Measurements from ENCODE around the gene MRGPRE.

Gene MRGPRE

DNA sequence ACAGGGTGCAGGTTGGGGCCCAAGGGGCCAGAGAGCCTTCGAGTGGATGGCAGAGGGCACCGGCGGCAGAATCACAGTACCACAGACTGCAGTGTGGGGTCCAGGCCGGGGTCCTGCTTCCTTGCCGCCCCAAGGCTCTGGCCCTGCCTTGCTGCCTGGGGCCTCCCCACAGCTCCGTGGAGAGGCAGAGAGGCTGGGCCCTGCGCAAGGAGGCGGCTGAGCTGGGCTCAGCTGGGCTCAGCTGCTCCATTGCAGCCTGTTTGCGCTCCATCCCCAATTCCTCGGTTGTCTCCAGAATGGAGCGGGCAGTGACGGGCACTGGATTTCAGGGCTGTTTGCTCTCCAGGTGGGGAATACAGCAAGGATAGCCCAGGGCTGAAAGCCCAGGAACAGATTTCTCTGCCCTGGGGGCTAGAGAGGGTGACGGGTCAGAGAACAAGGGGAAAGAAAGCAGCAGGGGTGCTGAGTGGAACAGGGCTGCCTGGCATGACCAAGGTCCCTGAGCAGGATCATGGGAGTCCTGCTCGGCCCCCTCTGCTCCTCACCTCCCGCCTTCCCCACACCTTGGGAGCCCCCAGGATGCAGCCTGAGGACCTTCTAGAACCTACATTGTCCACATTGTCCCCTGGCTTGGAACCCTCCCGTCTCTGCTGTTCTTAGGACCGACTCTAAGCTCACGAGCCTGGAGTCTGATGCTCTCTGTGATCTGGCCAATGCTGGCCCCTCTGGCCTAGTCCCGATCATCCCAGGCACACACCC lies 32.5 kb downstream of the MRGPRE start:
- no peak for DNase-seq (ENCODE audit: low read depth)
- H3K4me3 ChIP-seq (ENCODE audit: low read depth, low read length) = no peak overlapping the region
- TF ChIP-seq CTCF (IDR thresholded peaks at IDR 0.05; ENCODE audit: low read depth, low read length, missing control alignments) = no peak
- in situ Hi-C loops (cut with HindIII; ENCODE audit: low sequenced_read_pairs) = no loop called here

DNA sequence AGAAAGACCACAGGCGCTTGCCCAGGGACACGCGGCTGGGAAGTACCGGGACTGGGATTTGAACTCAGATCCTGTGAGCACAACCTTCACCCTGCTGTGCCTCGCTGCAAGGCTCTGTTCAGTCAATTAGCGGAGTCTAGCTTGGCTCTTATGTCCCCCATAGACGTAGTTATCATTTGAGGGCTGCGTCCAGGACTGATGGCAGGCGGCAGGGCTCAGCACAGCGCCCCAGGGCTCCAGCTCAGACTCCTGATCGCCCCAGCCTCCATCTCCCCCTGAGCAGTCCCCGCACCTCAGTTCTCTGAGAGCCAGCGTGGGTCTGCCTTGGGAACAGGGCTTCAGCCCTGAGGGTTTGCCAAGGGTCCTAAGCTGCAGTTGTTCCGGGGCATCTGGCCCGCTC lies 33.4 kb downstream of the MRGPRE start:
- in situ Hi-C loops (cut with HindIII; ENCODE audit: low sequenced_read_pairs) = no loop called here
- H3K4me3 ChIP-seq (ENCODE audit: low read depth, low read length) = no peak overlapping the region
- TF ChIP-seq CTCF (IDR thresholded peaks at IDR 0.05; ENCODE audit: low read depth, low read length, missing control alignments) = no peak
- no peak for DNase-seq (ENCODE audit: low read depth)

DNA sequence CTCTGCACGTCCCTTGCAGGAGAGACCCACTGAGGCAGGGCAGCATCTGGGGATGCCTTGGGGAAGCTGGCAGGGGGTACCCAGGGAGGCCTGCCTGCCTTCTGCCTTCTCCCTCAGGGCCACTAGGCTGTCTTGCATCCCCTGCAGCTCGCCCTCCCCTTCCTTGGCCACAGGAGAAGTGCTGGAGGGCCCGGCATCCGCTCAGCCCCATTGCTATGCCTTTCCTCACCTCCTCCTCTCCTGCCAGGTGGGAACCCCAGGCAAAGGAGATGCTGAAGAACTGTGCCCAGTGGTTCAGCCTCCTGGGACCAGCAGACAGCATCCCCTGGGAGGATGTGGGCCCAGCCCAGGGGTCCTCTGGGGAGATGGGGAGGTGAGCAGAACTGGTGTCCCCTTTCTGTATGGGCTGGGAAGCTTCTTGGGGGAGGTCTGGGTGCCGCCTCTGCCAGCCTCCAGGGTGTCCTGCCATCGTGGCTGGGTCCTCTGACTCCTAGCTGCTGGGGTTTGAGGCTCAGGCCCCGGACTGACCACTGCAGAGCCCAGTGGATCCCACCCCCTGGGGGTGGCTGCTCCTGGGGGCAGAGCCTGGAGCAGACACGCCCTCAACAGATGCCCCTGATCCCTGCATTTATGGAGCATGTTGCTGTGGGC lies 34.2 kb downstream of the MRGPRE start:
- in situ Hi-C loops (cut with HindIII; ENCODE audit: low sequenced_read_pairs) = no loop called here
- no peak overlapping the region for H3K4me3 ChIP-seq (ENCODE audit: low read depth, low read length)
- no peak for DNase-seq (ENCODE audit: low read depth)
- TF ChIP-seq CTCF (IDR thresholded peaks at IDR 0.05; ENCODE audit: low read depth, low read length, missing control alignments) = no peak

- no peak for TF ChIP-seq CTCF (IDR thresholded peaks at IDR 0.05; ENCODE audit: low read depth, low read length, missing control alignments)
- H3K4me3 ChIP-seq (ENCODE audit: low read depth, low read length) = no peak overlapping the region
- in situ Hi-C loops (cut with HindIII; ENCODE audit: low sequenced_read_pairs) = no loop called here
- no peak for DNase-seq (ENCODE audit: low read depth)
Measured at GRCh38 chr11:3197044-3197695, 35.0 kb downstream of the MRGPRE start.

GRCh38 chr11:3196161-3197043 lies 35.8 kb downstream of the MRGPRE start:
- H3K4me3 ChIP-seq (ENCODE audit: low read depth, low read length) = no peak overlapping the region
- DNase-seq (ENCODE audit: low read depth) = no peak
- no peak for TF ChIP-seq CTCF (IDR thresholded peaks at IDR 0.05; ENCODE audit: low read depth, low read length, missing control alignments)
- in situ Hi-C loops (cut with HindIII; ENCODE audit: low sequenced_read_pairs) = no loop called here
